ENCODE measurements around the gene RGS12.

Gene RGS12

DNA sequence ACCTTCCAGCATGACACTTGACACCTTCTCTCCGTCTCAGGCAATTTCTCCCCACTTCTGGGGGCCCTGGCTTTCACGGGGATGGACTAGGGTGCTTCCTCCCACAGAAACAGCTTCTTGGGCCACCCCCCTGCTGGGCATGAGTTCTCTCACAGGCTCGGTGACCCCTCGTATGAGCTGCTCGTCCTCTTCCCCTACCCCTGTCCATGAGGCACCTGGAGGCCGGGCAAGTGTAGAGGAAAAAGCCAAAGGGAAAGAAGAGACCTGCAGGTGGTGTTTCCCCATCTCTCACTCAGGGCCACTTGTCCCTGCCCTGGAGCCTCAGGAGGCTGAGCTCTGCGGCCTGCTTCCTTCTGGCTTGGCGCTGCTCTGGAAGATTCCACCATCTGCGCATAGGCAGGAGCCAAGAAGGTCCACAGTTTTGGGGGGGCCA, 1.9 kb upstream of the RGS12 start:
- Histone ChIP-seq H3K4me1 (ENCODE audit: insufficient read depth, low read length) (peaks cover 28% of the 10 kb centered on the region), H3K4me3 (ENCODE audit: low read length) (no peak overlapping the region), H2AFZ (ENCODE audit: low read depth, low read length) (no peak overlapping the region)

GRCh38 chr4:3291411-3291968, 1.3 kb upstream of the RGS12 start:
- no peaks in the 10 kb centered on the region for H3K36me3 ChIP-seq (ENCODE audit: insufficient read depth, low read length)

More for the DNA sequence above, 1.9 kb upstream of the RGS12 start:
- Histone ChIP-seq H3K27me3 (ENCODE audit: insufficient read depth, low read length) (no peaks in the 10 kb centered on the region), H3K9me3 (ENCODE audit: low read length) (no peaks in the 10 kb centered on the region), H3K36me3 (ENCODE audit: insufficient read depth, low read length) (no peaks in the 10 kb centered on the region)

GRCh38 chr4:3291969-3292570, 751 bp upstream of the RGS12 start:
- no peaks in the 10 kb centered on the region for H3K36me3 ChIP-seq (ENCODE audit: insufficient read depth, low read length)
- H3K4me1 ChIP-seq (ENCODE audit: insufficient read depth, low read length), result peaks cover 28% of the 10 kb centered on the region
- peak overlapping the region; percentile 76 for H2AFZ ChIP-seq (ENCODE audit: low read depth, low read length)
- peaks cover 3% of the 10 kb centered on the region for H3K9me3 ChIP-seq (ENCODE audit: low read length)
- no peaks in the 10 kb centered on the region for H3K27me3 ChIP-seq (ENCODE audit: insufficient read depth, low read length)
- peak overlapping the region; percentile 92 for H3K4me3 ChIP-seq (ENCODE audit: low read length)

More at GRCh38 chr4:3291411-3291968, 1.3 kb upstream of the RGS12 start:
- Histone ChIP-seq H3K9me3 (ENCODE audit: low read length) (peaks cover under 1% of the 10 kb centered on the region), H3K4me3 (ENCODE audit: low read length) (peak overlapping the region; percentile 92), H3K27me3 (ENCODE audit: insufficient read depth, low read length) (no peaks in the 10 kb centered on the region), H2AFZ (ENCODE audit: low read depth, low read length) (peak overlapping the region; percentile 76), H3K4me1 (ENCODE audit: insufficient read depth, low read length) (peaks cover 28% of the 10 kb centered on the region)

DNA sequence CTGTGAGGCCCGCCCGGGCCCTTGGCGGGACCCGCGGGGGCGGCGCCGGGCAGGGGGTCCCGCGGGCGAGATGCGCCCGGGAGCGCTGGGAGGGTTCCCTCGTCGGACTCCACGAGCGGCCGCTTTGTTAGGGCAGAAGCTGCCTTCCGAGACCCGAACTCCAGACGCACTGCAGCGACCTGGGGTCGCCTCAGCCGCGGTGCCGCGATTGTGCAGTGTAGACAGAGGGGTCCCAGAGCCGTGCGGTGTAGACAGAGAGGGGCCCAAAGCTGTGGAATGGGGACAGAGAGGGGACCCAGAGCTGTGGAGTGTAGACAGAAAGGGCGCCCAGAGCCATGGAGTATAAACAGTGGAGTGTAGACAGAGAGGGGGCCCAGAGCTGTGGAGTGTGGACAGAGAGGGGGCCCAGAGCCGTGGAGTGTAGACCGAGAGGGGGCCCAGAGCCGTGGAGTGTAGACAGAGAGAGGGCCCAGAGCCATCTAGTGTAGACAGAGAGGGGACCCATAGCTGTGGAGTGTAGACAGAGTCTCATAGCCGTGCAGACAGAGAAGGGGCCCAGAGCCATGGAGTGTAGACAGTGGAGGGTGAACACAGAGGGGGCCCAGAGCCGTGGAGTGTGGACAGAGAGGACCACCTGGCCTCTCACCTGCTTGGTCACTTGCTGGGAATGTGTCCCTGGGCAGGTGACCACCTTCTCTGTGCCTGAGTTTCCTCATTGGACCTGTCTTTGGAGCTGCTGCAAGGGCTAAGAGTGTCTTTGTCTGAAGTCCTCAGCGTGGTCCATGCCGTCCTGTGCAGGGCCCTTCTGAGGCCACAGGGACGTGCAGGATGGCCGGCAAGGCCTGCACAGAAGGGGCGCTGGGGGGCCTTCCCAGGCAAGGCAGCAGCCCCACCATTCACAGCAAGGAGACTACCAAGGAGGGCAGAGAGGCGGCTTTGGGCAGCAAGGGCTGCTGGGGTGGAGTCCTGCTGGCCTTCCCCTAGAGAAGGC, 875 bp downstream of the RGS12 start:
- peaks cover 7% of the 10 kb centered on the region for H3K9me3 ChIP-seq (ENCODE audit: low read length)
- H3K4me3 ChIP-seq (ENCODE audit: low read length), result peak overlapping the region; percentile 79
- H3K27me3 ChIP-seq (ENCODE audit: insufficient read depth, low read length), result no peaks in the 10 kb centered on the region
- H3K4me1 ChIP-seq (ENCODE audit: insufficient read depth, low read length), result peaks cover 27% of the 10 kb centered on the region
- no peaks in the 10 kb centered on the region for H3K36me3 ChIP-seq (ENCODE audit: insufficient read depth, low read length)
- H2AFZ ChIP-seq (ENCODE audit: low read depth, low read length), result no peak overlapping the region

- peaks cover 36% of the 10 kb centered on the region for H3K4me1 ChIP-seq (ENCODE audit: insufficient read depth, low read length)
- H3K36me3 ChIP-seq (ENCODE audit: insufficient read depth, low read length), result no peaks in the 10 kb centered on the region
- H2AFZ ChIP-seq (ENCODE audit: low read depth, low read length), result no peak overlapping the region
- peaks cover 7% of the 10 kb centered on the region for H3K9me3 ChIP-seq (ENCODE audit: low read length)
- no peak overlapping the region for H3K4me3 ChIP-seq (ENCODE audit: low read length)
- no peaks in the 10 kb centered on the region for H3K27me3 ChIP-seq (ENCODE audit: insufficient read depth, low read length)
Measured at GRCh38 chr4:3294401-3295241, 1.8 kb downstream of the RGS12 start.

DNA sequence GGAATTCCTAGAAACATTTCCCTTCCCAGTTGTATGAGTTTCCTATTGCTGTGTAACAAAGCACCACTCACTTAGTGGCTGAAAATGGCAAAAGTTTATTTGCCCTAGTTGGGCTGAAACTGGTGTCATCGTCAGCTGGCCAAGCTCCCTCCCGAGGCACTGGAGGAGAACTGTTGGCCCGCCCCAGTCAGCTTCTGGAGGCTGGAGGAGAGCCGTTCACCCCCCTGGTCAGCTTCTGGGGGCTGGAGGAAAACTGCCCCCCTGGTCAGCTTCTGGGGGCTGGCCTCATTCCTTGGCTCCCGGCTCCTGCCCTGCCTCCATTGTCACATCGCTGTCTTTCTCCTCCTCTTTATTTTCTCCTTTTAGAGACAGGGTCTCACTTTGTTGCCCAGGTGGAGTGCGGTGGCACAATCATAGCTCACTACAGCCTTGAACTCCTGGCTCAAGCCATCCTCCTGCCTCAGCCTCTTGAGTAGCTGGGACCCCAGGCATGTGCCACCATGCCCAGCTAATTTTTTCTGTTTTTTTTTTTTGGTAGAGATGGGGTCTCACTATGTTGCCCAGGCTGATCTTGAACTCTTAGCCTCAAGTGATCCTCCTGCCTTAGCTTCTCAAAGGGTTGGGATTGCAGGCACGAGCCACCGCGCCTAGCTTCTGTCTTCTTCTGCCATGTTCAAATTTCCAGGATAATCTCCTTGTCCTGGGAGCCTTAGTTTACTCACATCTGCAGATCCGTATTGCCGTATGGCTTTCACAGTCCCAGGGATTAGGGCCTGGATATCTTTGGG, 3.2 kb downstream of the RGS12 start:
- H3K9me3 ChIP-seq (ENCODE audit: low read length), result peaks cover 7% of the 10 kb centered on the region
- H3K4me1 ChIP-seq (ENCODE audit: insufficient read depth, low read length), result peaks cover 42% of the 10 kb centered on the region
- H3K36me3 ChIP-seq (ENCODE audit: insufficient read depth, low read length), result no peaks in the 10 kb centered on the region
- no peaks in the 10 kb centered on the region for H3K27me3 ChIP-seq (ENCODE audit: insufficient read depth, low read length)
- no peak overlapping the region for H2AFZ ChIP-seq (ENCODE audit: low read depth, low read length)
- H3K4me3 ChIP-seq (ENCODE audit: low read length), result no peak overlapping the region

- Histone ChIP-seq H3K9me3 (ENCODE audit: low read length) (peaks cover 7% of the 10 kb centered on the region), H3K4me1 (ENCODE audit: insufficient read depth, low read length) (peaks cover 36% of the 10 kb centered on the region), H3K36me3 (ENCODE audit: insufficient read depth, low read length) (no peaks in the 10 kb centered on the region), H2AFZ (ENCODE audit: low read depth, low read length) (no peak overlapping the region), H3K4me3 (ENCODE audit: low read length) (no peak overlapping the region), H3K27me3 (ENCODE audit: insufficient read depth, low read length) (no peaks in the 10 kb centered on the region)
Measured at GRCh38 chr4:3296651-3297050, 3.8 kb downstream of the RGS12 start.

DNA sequence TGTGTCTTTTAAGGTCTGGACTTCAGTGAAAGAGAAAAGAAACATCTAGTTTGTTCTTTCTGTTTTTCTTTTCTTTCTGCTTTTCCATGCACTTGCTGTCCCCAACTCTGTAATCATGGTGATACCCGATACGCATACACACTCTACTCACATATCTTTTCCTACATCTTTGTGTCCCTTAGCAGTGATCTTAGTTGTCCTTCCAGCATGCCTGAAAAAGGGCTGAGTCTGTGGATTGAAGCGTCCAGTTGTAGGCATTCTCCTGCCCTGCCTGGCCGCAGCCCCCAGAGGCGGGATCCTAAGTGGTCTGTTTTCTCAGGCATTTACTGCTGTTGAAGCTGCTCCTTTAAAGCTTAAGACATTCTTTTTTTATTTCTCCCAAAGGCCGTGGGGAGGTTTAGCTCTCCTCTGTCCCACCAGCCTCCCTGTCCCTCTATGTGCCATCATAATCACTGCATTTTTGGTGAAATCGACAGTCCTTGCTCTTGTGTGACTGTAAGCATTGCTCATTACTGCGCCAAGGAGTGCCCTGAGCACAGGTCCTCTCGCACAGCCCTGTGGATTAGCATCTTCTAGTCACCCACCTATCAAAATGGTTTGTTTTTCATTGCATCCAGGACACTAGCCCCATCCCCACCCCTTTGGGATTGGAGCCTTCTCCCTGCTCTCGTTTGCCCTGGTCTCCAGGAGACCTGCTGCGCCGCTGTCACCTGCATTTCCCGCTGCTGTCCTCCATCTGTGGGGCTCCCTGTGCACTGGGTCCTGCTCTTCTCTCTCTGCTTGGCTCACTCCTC, 4.4 kb downstream of the RGS12 start:
- H3K4me1 ChIP-seq (ENCODE audit: insufficient read depth, low read length), result peaks cover 34% of the 10 kb centered on the region
- H3K36me3 ChIP-seq (ENCODE audit: insufficient read depth, low read length), result no peaks in the 10 kb centered on the region
- H3K4me3 ChIP-seq (ENCODE audit: low read length), result no peak overlapping the region

GRCh38 chr4:3299122-3299975, 6.5 kb downstream of the RGS12 start:
- Histone ChIP-seq H3K9me3 (ENCODE audit: low read length) (peaks cover 7% of the 10 kb centered on the region), H3K36me3 (ENCODE audit: insufficient read depth, low read length) (no peaks in the 10 kb centered on the region), H3K4me3 (ENCODE audit: low read length) (no peak overlapping the region), H3K27me3 (ENCODE audit: insufficient read depth, low read length) (no peaks in the 10 kb centered on the region), H2AFZ (ENCODE audit: low read depth, low read length) (no peak overlapping the region), H3K4me1 (ENCODE audit: insufficient read depth, low read length) (peaks cover 45% of the 10 kb centered on the region)

More for the DNA sequence above, 4.4 kb downstream of the RGS12 start:
- no peaks in the 10 kb centered on the region for H3K27me3 ChIP-seq (ENCODE audit: insufficient read depth, low read length)
- peaks cover 7% of the 10 kb centered on the region for H3K9me3 ChIP-seq (ENCODE audit: low read length)
- H2AFZ ChIP-seq (ENCODE audit: low read depth, low read length), result no peak overlapping the region

DNA sequence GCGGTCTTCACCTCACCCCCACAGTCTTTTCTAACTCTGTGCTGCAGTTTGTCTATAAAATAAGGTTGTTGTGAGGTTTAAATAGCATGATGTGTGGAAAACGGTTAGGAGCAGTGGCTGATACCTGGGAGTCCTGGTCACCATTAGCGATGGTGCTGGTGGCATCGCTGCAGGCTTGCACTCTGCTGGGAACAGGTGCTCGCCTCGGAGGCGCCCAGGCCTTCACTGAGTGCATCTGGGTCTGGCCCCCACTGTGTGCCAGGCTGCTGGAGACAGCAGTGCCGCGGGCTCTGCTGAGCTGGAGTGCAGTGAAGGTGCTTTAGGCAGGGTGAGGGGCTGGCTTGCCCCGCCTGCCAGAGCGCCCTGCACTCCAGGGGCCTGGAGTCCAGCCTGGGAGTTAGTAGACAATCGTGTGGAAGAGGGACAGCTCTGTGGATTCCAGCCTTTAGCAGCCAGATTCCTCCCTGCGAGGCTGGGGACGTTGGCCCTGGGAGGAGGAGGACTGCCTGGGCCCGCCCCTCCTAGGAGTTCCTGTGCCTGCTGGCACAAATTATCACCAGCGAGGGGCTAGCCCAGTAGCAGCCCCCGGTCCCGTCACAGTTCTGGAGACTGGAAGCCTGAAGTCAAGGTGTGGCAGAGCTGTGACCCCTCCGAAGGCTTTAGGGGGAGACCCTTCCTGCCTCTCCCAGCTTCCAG, 7.3 kb downstream of the RGS12 start:
- no peak overlapping the region for H2AFZ ChIP-seq (ENCODE audit: low read depth, low read length)
- peaks cover 47% of the 10 kb centered on the region for H3K4me1 ChIP-seq (ENCODE audit: insufficient read depth, low read length)
- peaks cover 7% of the 10 kb centered on the region for H3K9me3 ChIP-seq (ENCODE audit: low read length)
- H3K4me3 ChIP-seq (ENCODE audit: low read length), result no peak overlapping the region
- H3K36me3 ChIP-seq (ENCODE audit: insufficient read depth, low read length), result no peaks in the 10 kb centered on the region
- H3K27me3 ChIP-seq (ENCODE audit: insufficient read depth, low read length), result no peaks in the 10 kb centered on the region

All from neuron (in vitro differentiated cells).